ENCODE measurements around the gene VWA2.

GRCh38 chr10:114291076-114291475, 52.0 kb downstream of the VWA2 start:
- TF ChIP-seq CTCF (IDR thresholded peaks at IDR 0.05; ENCODE audit: poor library complexity, severe bottlenecking) (no peak), TAF1 (IDR thresholded peaks at IDR 0.05; ENCODE audit: low read depth) (no peak), REST (IDR thresholded peaks at IDR 0.05; ENCODE audit: borderline replicate concordance) (no peak), POLR2AphosphoS5 (IDR thresholded peaks at IDR 0.05) (no peak), SMC3 (conservative IDR thresholded peaks at IDR 0.05; ENCODE audit: poor library complexity) (no peak)

Data from neural cell (in vitro differentiated cells).